ENCODE measurements around the gene MAN2A2.

The MAN2A2 gene

GRCh38 chr15:90881978-90882721 is 21.0 kb upstream of the MAN2A2 start:
- Histone ChIP-seq H3K4me1 (ENCODE audit: control insufficient read depth, insufficient read depth, low read length) (peaks cover 4% of the 10 kb centered on the region), H3K27ac (ENCODE audit: low read depth, low read length) (no peak overlapping the region), H3K27me3 (ENCODE audit: control insufficient read depth, insufficient read depth, low read length) (no peaks in the 10 kb centered on the region), H3K36me3 (ENCODE audit: control insufficient read depth, insufficient read depth, low read length) (peaks cover 34% of the 10 kb centered on the region), H3K9ac (ENCODE audit: low read length) (no peak overlapping the region), H3K4me3 (ENCODE audit: low read length) (no peak overlapping the region)

- peaks cover 4% of the 10 kb centered on the region for H3K4me1 ChIP-seq (ENCODE audit: control insufficient read depth, insufficient read depth, low read length)
- peaks cover 29% of the 10 kb centered on the region for H3K36me3 ChIP-seq (ENCODE audit: control insufficient read depth, insufficient read depth, low read length)
- H3K27me3 ChIP-seq (ENCODE audit: control insufficient read depth, insufficient read depth, low read length), result no peaks in the 10 kb centered on the region
- no peak overlapping the region for H3K4me3 ChIP-seq (ENCODE audit: low read length)
- H3K9ac ChIP-seq (ENCODE audit: low read length), result no peak overlapping the region
- H3K27ac ChIP-seq (ENCODE audit: low read depth, low read length), result peak overlapping the region; percentile 92
These were observed 20.1 kb upstream of the MAN2A2 start for GRCh38 chr15:90882781-90883525.

- H3K4me3 ChIP-seq (ENCODE audit: low read length), result peak overlapping the region; percentile 80
- peaks cover 4% of the 10 kb centered on the region for H3K4me1 ChIP-seq (ENCODE audit: control insufficient read depth, insufficient read depth, low read length)
- H3K27me3 ChIP-seq (ENCODE audit: control insufficient read depth, insufficient read depth, low read length), result no peaks in the 10 kb centered on the region
- H3K9ac ChIP-seq (ENCODE audit: low read length), result peak overlapping the region; percentile 73
- H3K36me3 ChIP-seq (ENCODE audit: control insufficient read depth, insufficient read depth, low read length), result peaks cover 28% of the 10 kb centered on the region
- peak overlapping the region; percentile 92 for H3K27ac ChIP-seq (ENCODE audit: low read depth, low read length)
These were observed 19.6 kb upstream of the MAN2A2 start for GRCh38 chr15:90883526-90883975.

- H3K27ac ChIP-seq (ENCODE audit: low read depth, low read length), result peak within 1 kb of the TSS; percentile 92
- no peaks in the 10 kb centered on the region for H3K27me3 ChIP-seq (ENCODE audit: control insufficient read depth, insufficient read depth, low read length)
- H3K36me3 ChIP-seq (ENCODE audit: control insufficient read depth, insufficient read depth, low read length), result peaks cover 24% of the 10 kb centered on the region
- peaks cover 4% of the 10 kb centered on the region for H3K4me1 ChIP-seq (ENCODE audit: control insufficient read depth, insufficient read depth, low read length)
- H3K4me3 ChIP-seq (ENCODE audit: low read length), result peak within 1 kb of the TSS; percentile 80
- H3K9ac ChIP-seq (ENCODE audit: low read length), result peak within 1 kb of the TSS; percentile 82
These were observed 19.0 kb upstream of the MAN2A2 start, which contains the start of gene FES for GRCh38 chr15:90883976-90884718. TSS of gene FES (plus strand) at chr15:90884504. CDS start at chr15:90885046, 542 bp downstream.

GRCh38 chr15:90884719-90885431 is 18.2 kb upstream of the MAN2A2 start:
- H3K27ac ChIP-seq (ENCODE audit: low read depth, low read length), result peak overlapping the region; percentile 92
- H3K36me3 ChIP-seq (ENCODE audit: control insufficient read depth, insufficient read depth, low read length), result peaks cover 20% of the 10 kb centered on the region
- no peaks in the 10 kb centered on the region for H3K27me3 ChIP-seq (ENCODE audit: control insufficient read depth, insufficient read depth, low read length)
- peak overlapping the region; percentile 80 for H3K4me3 ChIP-seq (ENCODE audit: low read length)
- H3K9ac ChIP-seq (ENCODE audit: low read length), result peak overlapping the region; percentile 82
- peaks cover 4% of the 10 kb centered on the region for H3K4me1 ChIP-seq (ENCODE audit: control insufficient read depth, insufficient read depth, low read length)

- no peak overlapping the region for H3K9ac ChIP-seq (ENCODE audit: low read length)
- peak overlapping the region; percentile 80 for H3K4me3 ChIP-seq (ENCODE audit: low read length)
- peaks cover 4% of the 10 kb centered on the region for H3K4me1 ChIP-seq (ENCODE audit: control insufficient read depth, insufficient read depth, low read length)
- peak overlapping the region; percentile 92 for H3K27ac ChIP-seq (ENCODE audit: low read depth, low read length)
- H3K36me3 ChIP-seq (ENCODE audit: control insufficient read depth, insufficient read depth, low read length), result peaks cover 16% of the 10 kb centered on the region
- H3K27me3 ChIP-seq (ENCODE audit: control insufficient read depth, insufficient read depth, low read length), result no peaks in the 10 kb centered on the region
These were observed 17.4 kb upstream of the MAN2A2 start for GRCh38 chr15:90885432-90886290.

- no peak overlapping the region for H3K27ac ChIP-seq (ENCODE audit: low read depth, low read length)
- H3K9ac ChIP-seq (ENCODE audit: low read length), result no peak overlapping the region
- H3K4me1 ChIP-seq (ENCODE audit: control insufficient read depth, insufficient read depth, low read length), result peaks cover 4% of the 10 kb centered on the region
- no peaks in the 10 kb centered on the region for H3K27me3 ChIP-seq (ENCODE audit: control insufficient read depth, insufficient read depth, low read length)
- H3K4me3 ChIP-seq (ENCODE audit: low read length), result no peak overlapping the region
- peaks cover 17% of the 10 kb centered on the region for H3K36me3 ChIP-seq (ENCODE audit: control insufficient read depth, insufficient read depth, low read length)
These were observed 16.8 kb upstream of the MAN2A2 start for GRCh38 chr15:90886291-90886614.

- no peak overlapping the region for H3K4me3 ChIP-seq (ENCODE audit: low read length)
- no peak overlapping the region for H3K27ac ChIP-seq (ENCODE audit: low read depth, low read length)
- H3K9ac ChIP-seq (ENCODE audit: low read length), result no peak overlapping the region
- peaks cover 4% of the 10 kb centered on the region for H3K4me1 ChIP-seq (ENCODE audit: control insufficient read depth, insufficient read depth, low read length)
- H3K27me3 ChIP-seq (ENCODE audit: control insufficient read depth, insufficient read depth, low read length), result no peaks in the 10 kb centered on the region
- peaks cover 22% of the 10 kb centered on the region for H3K36me3 ChIP-seq (ENCODE audit: control insufficient read depth, insufficient read depth, low read length)
These were observed 16.0 kb upstream of the MAN2A2 start for GRCh38 chr15:90887037-90887481.

- H3K36me3 ChIP-seq (ENCODE audit: control insufficient read depth, insufficient read depth, low read length), result peaks cover 31% of the 10 kb centered on the region
- H3K9ac ChIP-seq (ENCODE audit: low read length), result no peak overlapping the region
- no peaks in the 10 kb centered on the region for H3K4me1 ChIP-seq (ENCODE audit: control insufficient read depth, insufficient read depth, low read length)
- H3K27ac ChIP-seq (ENCODE audit: low read depth, low read length), result no peak overlapping the region
- no peak overlapping the region for H3K4me3 ChIP-seq (ENCODE audit: low read length)
- no peaks in the 10 kb centered on the region for H3K27me3 ChIP-seq (ENCODE audit: control insufficient read depth, insufficient read depth, low read length)
These were observed 13.8 kb upstream of the MAN2A2 start for GRCh38 chr15:90889313-90889730.

GRCh38 chr15:90889736-90890456 is 13.2 kb upstream of the MAN2A2 start:
- H3K36me3 ChIP-seq (ENCODE audit: control insufficient read depth, insufficient read depth, low read length), result peaks cover 31% of the 10 kb centered on the region

GRCh38 chr15:90890839-90891238 is 12.3 kb upstream of the MAN2A2 start:
- Histone ChIP-seq H3K9ac (ENCODE audit: low read length) (no peak overlapping the region), H3K27ac (ENCODE audit: low read depth, low read length) (no peak overlapping the region), H3K27me3 (ENCODE audit: control insufficient read depth, insufficient read depth, low read length) (no peaks in the 10 kb centered on the region), H3K4me3 (ENCODE audit: low read length) (no peak overlapping the region), H3K36me3 (ENCODE audit: control insufficient read depth, insufficient read depth, low read length) (peaks cover 31% of the 10 kb centered on the region), H3K4me1 (ENCODE audit: control insufficient read depth, insufficient read depth, low read length) (no peaks in the 10 kb centered on the region)

More at GRCh38 chr15:90889736-90890456, 13.2 kb upstream of the MAN2A2 start:
- no peaks in the 10 kb centered on the region for H3K27me3 ChIP-seq (ENCODE audit: control insufficient read depth, insufficient read depth, low read length)
- H3K9ac ChIP-seq (ENCODE audit: low read length), result no peak overlapping the region
- no peak overlapping the region for H3K27ac ChIP-seq (ENCODE audit: low read depth, low read length)
- no peak overlapping the region for H3K4me3 ChIP-seq (ENCODE audit: low read length)
- H3K4me1 ChIP-seq (ENCODE audit: control insufficient read depth, insufficient read depth, low read length), result no peaks in the 10 kb centered on the region

Data from rectal smooth muscle tissue (tissue), 1 donor.